ENCODE results near the gene REXO1. TPM values are rescaled to one million over a fixed set of nuclear protein-coding genes. Genes with fewer than 3 reads are reported as not detected.
A peak's percentile ranks its signal among the peaks of the same experiment; 100 is the strongest.

The REXO1 gene
- total RNA-seq, 1 experiment from 2014 or later: 52.1 TPM

GRCh38 chr19:1853295-1854038 lies 5.2 kb upstream of the REXO1 start:
- TSS peak; percentile 83 for BruUV-seq (replicated peaks)
- no peak for TF ChIP-seq TCF7L2 (IDR thresholded peaks at IDR 0.05; ENCODE audit: low read depth, low read length)
- TF ChIP-seq POLR2AphosphoS5 (IDR thresholded peaks at IDR 0.05; ENCODE audit: low read depth, low read length): peak; percentile 32; the same call in 1 of the 2 replicates
- TF ChIP-seq, protein P1, sequence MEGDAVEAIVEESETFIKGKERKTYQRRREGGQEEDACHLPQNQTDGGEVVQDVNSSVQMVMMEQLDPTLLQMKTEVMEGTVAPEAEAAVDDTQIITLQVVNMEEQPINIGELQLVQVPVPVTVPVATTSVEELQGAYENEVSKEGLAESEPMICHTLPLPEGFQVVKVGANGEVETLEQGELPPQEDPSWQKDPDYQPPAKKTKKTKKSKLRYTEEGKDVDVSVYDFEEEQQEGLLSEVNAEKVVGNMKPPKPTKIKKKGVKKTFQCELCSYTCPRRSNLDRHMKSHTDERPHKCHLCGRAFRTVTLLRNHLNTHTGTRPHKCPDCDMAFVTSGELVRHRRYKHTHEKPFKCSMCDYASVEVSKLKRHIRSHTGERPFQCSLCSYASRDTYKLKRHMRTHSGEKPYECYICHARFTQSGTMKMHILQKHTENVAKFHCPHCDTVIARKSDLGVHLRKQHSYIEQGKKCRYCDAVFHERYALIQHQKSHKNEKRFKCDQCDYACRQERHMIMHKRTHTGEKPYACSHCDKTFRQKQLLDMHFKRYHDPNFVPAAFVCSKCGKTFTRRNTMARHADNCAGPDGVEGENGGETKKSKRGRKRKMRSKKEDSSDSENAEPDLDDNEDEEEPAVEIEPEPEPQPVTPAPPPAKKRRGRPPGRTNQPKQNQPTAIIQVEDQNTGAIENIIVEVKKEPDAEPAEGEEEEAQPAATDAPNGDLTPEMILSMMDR (IDR thresholded peaks at IDR 0.05): peak; percentile 94
- TF ChIP-seq, protein P2, sequence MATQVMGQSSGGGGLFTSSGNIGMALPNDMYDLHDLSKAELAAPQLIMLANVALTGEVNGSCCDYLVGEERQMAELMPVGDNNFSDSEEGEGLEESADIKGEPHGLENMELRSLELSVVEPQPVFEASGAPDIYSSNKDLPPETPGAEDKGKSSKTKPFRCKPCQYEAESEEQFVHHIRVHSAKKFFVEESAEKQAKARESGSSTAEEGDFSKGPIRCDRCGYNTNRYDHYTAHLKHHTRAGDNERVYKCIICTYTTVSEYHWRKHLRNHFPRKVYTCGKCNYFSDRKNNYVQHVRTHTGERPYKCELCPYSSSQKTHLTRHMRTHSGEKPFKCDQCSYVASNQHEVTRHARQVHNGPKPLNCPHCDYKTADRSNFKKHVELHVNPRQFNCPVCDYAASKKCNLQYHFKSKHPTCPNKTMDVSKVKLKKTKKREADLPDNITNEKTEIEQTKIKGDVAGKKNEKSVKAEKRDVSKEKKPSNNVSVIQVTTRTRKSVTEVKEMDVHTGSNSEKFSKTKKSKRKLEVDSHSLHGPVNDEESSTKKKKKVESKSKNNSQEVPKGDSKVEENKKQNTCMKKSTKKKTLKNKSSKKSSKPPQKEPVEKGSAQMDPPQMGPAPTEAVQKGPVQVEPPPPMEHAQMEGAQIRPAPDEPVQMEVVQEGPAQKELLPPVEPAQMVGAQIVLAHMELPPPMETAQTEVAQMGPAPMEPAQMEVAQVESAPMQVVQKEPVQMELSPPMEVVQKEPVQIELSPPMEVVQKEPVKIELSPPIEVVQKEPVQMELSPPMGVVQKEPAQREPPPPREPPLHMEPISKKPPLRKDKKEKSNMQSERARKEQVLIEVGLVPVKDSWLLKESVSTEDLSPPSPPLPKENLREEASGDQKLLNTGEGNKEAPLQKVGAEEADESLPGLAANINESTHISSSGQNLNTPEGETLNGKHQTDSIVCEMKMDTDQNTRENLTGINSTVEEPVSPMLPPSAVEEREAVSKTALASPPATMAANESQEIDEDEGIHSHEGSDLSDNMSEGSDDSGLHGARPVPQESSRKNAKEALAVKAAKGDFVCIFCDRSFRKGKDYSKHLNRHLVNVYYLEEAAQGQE (IDR thresholded peaks at IDR 0.05; ENCODE audit: insufficient read depth in 1 of 2, low read depth in 2 of 2, low read length in 1 of 2): no peak
- H3K9me3 ChIP-seq (ENCODE audit: control insufficient read depth, insufficient read depth, low read depth, low read length): no peaks in the 10 kb centered on the region
- no peaks in the 10 kb centered on the region for H3K36me3 ChIP-seq (ENCODE audit: control insufficient read depth, insufficient read depth, low read length)
- H3K4me1 ChIP-seq (ENCODE audit: control insufficient read depth, insufficient read depth, low read length): peaks cover 42% of the 10 kb centered on the region
- H3K4me3 ChIP-seq (ENCODE audit: low read depth in 2 of 2, low read length in 2 of 2): no peak overlapping the region
- intact Hi-C loops (cut with micrococcal nuclease; ENCODE audit: unreplicated experiment): no loop called here
- H3K27ac ChIP-seq (ENCODE audit: low read length): peak overlapping the region; percentile 92
- no peak for DNase-seq (ENCODE audit: low read depth, low spot score)
- in situ Hi-C loops (cut with HindIII; ENCODE audit: low pct_unique_long_range_greater_than_20kb, low sequenced_read_pairs): no loop called here
- no peaks in the 10 kb centered on the region for H3K27me3 ChIP-seq (ENCODE audit: control insufficient read depth, insufficient read depth, low read length)
- POLR2A ChIA-PET: no interaction called here
- peak; percentile 6 for ATAC-seq
- CTCF ChIA-PET: no interaction called here

GRCh38 chr19:1852581-1853128 lies 4.4 kb upstream of the REXO1 start:
- ATAC-seq (no peak), DNase-seq (ENCODE audit: low read depth, low spot score) (no peak)
- Histone ChIP-seq H3K27ac (ENCODE audit: low read length) (peak overlapping the region; percentile 92), H3K36me3 (ENCODE audit: control insufficient read depth, insufficient read depth, low read length) (no peaks in the 10 kb centered on the region), H3K4me1 (ENCODE audit: control insufficient read depth, insufficient read depth, low read length) (peaks cover 34% of the 10 kb centered on the region), H3K9me3 (ENCODE audit: control insufficient read depth, insufficient read depth, low read depth, low read length) (no peaks in the 10 kb centered on the region), H3K4me3 (ENCODE audit: low read depth in 2 of 2, low read length in 2 of 2) (no peak overlapping the region), H3K27me3 (ENCODE audit: control insufficient read depth, insufficient read depth, low read length) (no peaks in the 10 kb centered on the region)
- ChIA-PET CTCF (no interaction called here), POLR2A (no interaction called here)
- no TSS peak for BruUV-seq (replicated peaks)
- TF ChIP-seq TCF7L2 (IDR thresholded peaks at IDR 0.05; ENCODE audit: low read depth, low read length) (no peak), SIN3A (IDR thresholded peaks at IDR 0.05; ENCODE audit: borderline replicate concordance, insufficient read depth, low read depth, low read length) (no peak), POLR2AphosphoS5 (IDR thresholded peaks at IDR 0.05; ENCODE audit: low read depth, low read length) (no peak)
- TF ChIP-seq, protein P2 (IDR thresholded peaks at IDR 0.05; ENCODE audit: insufficient read depth in 1 of 2, low read depth in 2 of 2, low read length in 1 of 2): no peak
- TF ChIP-seq, protein P1 (IDR thresholded peaks at IDR 0.05): no peak
- intact Hi-C loops (cut with micrococcal nuclease; ENCODE audit: unreplicated experiment) (no loop called here), in situ Hi-C loops (cut with HindIII; ENCODE audit: low pct_unique_long_range_greater_than_20kb, low sequenced_read_pairs) (no loop called here)

Data from Panc1 (cell line).